GM19240 (cell line): ENCODE measurements around the gene LRBA.
"Not testable (repeated sequence)": the region's sequence is repeated elsewhere in the genome, so short reads cannot be mapped to it uniquely, and the experiment has no call there.

ENCODE experiments used
- DNase-seq: peaks from one replicate; pipeline ENCODE4 v3.0.0; 2011; ENCODE audit warnings: low spot score; ENCODE audit not compliant: insufficient read length

LRBA gene

DNA sequence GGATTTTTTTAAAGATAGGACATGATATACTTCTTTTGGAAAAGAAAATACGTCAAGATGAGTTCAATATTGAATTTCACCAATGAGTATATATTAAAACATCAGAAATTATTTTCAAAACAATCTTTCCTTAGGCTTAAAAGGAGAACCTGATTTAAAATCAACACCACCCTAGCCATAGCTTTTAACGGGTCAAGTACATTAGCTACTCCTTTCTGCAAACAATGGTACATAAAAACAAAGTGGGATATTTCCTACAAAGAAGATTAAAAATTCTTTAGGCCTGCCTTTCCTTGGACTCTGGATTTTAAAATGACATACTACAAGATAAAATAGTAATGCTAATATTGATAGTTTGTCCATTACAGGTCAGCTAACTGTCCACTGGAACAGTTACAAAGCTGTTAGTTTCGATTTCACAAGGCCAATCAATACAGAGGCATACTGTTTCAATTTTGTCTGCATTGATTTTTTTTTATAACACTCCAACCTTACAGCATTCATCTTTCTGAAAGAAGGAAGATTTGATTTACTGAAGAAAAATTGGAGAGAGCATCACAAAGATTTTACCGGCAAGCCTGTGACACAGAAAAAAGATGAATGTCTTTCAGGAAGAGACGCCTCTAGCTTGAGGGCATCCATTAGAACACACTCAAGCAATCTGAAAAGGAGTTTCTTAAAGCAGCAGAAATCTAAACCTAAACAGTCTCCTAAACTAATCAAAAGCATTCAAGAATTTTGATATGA lies 335.9 kb downstream of the LRBA start:
- DNase-seq: no peak

DNA sequence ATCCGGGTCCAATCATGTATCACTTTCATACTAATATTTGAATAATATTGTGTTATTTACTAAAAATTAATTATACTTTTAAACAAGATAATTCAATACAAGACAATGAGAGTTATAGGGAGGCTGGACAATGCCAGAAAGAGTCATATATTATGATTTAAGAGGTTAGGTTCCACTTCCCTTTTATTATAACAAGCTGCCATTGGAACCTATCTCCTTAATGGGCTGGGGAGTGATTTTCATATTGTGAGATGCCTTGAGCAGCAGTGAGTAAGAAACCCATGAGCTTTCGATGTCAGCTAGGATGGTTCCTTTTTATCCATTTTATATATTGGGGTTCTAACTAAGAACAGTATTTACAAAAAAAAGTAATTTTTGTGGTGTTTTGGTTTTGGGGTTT lies 341.3 kb downstream of the LRBA start:
- no peak for DNase-seq

DNA sequence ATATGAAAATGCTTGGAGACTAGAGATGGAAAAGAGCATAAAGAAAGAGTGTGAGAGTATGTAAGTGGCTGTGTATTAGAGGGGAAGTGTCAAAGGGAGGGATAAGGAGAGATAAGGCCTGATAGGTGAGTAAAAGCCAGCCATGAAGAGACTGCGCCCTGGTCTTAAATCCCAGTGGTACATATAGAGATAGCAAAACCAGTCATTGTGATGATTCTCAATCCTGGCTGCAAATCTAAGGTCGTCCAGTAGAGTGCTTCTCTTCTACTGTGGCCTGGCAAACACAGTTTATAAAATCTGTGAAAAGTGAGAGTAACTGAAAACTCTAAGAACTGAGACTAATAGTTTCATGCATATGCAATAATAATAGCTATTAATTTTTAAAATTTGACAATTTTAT lies 346.3 kb downstream of the LRBA start:
- no peak for DNase-seq

DNA sequence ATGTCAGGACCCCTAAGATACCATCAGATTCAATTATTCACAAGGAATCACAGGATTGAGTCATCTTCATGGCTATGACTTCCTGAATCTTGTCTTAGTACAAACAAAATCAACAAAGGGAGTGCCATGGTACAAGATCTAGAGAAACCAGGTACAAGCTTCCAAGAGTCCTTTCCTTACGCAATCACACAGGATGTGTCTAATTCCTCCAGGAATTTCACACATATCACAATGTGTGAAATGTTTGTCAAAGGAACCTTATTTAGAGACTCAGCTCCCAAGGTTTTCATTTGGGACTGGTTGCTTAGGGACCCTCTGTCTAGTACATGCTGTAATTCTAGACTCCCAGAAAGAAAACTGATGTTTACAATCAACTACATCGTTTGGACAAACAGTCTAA lies 350.1 kb downstream of the LRBA start:
- DNase-seq: no peak

DNA sequence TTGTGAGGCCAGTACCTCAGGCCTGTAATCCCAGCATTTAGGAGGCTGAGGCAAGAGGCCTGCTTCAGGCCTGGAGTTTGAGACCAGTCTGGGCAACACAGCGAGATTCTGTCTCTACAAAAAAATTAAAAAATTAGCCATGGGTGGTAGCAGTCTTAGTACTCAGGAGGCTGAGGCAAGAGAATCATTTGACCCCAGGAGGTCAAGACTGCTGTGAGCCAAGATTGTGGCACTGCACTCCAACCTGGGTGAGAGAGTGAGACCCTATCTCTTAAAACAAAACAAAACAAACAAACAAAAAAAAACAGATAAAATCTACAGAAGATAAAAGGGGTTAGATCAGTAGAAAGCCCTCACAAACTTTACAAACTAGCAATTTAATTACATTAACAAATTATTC lies 352.4 kb downstream of the LRBA start:
- DNase-seq: no peak

DNA sequence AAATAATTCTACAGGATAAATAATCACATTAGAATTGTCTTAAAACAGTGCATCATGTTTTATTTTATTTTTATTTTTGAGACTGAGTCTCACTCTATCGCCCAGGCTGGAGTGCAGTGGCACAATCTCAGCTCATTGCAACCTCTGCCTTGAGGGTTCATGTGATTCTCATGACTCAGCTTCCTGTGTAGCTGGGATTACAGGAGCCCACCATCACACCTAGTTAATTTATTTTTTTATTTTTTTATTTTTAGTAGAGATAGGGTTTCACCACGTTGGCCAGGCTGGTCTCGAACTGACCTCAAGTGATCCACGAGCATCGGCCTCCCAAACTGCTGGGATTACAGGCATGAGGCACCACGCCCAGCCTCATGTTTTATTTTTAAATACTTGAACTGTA lies 353.5 kb downstream of the LRBA start:
- DNase-seq: not testable (repeated sequence)

DNA sequence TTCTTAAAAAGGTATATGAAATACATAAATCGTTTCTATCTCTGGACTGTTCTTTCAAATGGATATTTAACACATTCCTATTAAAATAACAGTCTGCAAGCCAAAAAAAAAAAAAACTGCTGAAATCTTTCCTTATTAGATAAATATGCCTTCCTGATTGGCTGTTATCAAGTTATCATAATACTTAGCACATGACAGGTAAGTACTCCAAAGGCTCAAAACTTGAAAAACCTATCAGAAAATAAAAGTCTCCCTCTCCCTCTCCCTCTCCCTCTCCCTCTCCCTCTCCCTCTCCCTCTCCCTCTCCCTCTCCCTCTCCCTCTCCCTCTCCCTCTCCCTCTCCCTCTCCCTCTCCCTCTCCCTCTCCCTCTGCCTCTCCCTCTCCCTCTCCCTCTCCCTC lies 356.8 kb downstream of the LRBA start:
- DNase-seq: not testable (repeated sequence)

DNA sequence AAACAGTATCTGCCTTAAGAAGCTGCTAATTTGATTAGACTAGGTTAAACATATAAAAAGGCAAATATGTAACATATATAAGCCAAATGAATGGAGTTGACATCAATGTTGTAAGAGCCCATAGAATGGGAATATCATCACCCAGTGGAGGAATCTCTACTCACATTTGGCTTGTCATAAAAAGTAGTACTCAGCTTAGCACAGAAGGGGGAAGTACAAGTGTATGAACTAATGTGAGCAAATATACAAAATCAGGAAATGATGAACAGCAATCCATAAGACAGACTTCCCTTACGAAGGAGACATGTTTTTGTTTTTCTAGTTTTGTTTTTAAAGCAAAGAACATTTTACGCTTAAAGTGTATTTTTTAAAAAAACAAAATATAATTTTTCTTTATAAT lies 358.2 kb downstream of the LRBA start:
- no peak for DNase-seq

DNA sequence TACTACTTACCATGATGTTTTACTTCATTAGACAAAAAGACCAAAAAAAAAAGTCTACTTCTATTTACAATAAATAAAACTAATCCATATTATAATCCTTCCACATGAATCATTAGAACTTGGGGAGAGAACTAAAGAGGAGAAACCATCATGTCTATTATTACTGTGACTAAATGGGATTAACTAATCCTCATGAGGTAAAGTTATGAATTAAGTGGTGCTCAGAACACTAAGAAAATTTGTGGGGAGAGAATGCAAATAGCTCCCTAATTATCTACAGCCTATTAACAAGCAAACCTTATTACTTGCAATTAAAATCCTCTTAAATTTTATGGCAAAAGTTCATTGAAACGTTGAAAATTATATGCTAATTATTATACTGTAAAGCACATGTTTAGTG lies 364.3 kb downstream of the LRBA start:
- no peak for DNase-seq

DNA sequence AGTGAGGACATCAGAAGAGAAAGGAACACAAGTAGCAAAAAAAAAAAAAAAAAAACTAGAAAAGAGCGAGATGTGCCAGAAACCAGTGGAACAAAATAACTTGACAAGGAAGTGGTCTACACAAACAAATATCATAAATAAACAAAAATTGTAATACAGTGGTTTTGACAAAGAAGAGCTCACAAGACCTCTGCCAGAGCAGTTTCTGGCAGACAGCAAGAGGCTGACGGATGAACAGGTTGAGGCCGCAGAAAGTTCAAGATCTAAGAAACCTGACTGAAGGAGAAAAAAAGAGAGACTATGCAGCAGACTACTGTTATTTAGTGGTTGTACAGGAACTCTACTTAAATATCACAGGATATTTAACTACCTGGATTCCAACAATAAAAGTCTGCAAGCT lies 367.0 kb downstream of the LRBA start:
- DNase-seq: no peak

DNA sequence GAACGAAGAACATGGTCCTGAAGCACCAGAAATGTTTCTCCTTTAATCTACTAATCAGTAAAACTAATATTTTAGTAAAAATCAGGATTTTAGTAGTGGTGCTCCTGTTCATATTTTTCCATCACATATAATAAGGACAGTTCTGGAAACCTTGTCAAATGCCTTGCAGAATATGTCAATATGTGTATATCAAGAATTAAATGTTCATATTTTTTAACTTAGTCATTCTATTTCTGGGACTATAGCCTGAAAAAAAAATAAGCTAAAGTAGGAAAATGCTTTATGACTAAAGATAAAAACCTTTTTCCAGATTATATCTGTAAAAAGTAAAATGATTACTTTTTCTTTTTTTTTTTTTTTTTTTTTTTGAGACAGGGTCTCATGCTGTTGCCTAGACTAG lies 368.1 kb downstream of the LRBA start:
- DNase-seq: no peak

DNA sequence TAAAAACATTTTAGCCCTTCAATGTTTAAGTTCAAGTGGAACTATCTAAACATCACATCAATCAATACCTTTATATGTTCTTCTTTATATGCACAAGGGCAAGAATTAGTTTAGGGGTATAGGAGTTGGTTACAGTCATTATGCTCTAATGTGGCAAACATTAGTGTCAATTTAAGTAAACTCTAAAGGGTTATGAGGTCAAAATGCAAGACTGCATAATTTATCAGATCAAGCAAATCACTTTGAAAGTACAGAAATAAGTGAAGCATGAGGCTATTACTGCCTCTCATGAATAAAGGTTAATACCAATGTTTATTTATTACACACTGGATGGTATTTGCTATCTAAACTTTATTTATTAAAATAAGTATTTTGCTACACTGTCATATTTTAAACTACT lies 373.5 kb downstream of the LRBA start:
- DNase-seq: no peak

DNA sequence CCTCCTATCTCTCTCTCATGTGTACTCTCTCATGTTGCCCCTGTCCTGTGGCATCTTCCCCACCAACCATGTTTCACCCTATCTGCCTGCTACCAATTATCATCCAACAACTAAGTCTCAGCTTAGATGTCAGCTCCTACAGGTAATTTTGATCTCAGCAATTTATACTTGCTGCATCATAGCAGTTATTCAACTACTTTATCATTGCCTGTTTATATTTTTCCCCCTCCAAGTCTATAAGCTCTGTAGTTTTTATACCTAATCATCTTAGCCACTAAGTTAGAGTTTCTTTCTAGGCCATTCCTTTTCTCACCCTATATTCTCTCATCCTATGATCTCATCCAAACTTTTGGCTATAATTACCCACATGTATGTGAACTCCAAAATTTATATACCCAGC lies 382.4 kb downstream of the LRBA start:
- no peak for DNase-seq

DNA sequence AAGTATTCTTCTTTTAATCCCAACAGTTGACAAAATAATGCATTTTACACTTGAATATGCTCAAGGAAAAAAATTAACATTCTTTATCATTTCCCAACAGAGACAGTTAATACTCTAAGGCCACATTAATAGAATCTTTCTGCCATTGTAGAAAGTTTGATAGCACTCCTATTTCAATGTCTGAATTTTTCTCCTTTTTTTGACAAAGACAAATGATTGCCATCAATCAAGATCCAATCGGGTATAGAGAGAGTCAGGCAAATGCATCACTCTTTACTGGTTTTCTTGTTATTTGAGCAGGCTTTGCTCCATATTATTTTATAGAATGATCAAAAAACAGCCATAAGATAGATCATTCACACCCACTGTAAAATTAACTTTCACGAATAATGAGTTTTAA lies 387.0 kb downstream of the LRBA start:
- no peak for DNase-seq

DNA sequence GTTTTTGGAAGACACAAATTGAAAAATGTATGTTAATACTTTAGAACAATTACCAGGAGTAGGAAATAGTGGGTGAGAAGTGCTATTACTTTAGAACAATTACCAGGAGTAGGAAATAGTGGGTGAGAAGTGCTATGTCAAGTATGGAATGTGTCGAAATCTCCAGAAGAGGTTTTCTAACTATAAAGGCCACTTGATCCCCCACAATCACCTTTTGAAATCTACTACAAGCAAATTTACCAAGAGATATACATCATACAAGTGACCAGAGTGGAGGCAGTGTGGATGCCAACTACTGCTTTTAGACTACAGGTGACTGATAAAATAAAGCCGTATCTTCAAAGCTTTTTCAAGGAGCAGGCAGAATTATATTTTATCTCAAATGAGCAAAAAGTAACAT lies 390.1 kb downstream of the LRBA start:
- no peak for DNase-seq

DNA sequence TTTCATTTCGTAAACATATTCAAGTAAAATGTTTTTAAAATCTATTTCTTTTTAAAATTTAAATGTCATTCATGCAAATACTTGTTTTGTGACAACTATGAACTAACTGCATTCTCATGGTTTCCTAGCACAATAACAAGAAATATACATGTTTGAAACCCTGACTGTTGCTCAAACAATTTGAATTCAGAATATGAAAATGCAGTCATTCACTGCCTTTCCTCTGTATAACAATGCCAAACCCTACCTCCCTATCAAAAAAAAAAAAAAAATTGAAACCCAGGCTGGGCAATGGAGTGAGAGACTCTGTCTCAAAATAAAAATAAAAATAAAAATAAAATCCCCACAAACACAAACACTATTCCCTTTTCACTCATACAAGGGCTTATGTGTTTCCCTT lies 391.0 kb downstream of the LRBA start:
- DNase-seq: no peak

DNA sequence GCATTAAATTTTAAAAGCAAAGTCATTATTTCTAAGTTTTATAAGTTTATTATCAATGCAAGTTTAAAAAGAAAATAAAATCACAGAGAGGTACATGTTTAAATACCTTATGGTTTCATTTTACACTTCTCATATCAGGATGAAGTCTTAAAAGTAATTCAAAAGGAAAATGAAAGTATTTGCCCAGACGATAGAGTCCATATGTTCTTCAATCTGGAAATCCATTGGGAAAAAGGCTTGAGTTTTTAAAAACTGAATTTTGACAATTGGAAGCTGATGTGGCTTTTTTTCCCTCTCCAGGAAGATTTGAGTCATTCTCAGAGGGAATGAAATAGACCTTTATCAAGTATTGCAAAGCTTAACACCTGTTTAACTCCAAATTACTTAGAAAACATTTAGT lies 396.0 kb downstream of the LRBA start:
- DNase-seq: no peak

DNA sequence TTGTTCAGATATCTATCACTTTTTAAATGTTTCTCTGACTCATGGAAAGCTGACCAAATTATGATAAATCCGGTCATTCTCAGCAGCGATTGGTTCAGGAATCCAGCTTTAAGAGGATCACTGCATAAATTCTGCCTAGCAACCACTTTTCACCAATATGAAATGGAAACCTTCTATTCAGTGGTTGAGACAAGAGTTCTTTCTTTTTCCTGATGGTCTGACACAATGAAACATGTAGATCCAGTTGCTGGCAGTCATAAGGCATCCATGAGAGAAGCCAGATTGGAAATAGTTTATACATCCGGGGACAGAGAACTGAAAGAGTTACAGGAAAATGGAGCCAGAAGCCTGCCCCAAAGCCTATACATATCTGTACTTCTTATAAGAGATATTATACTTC lies 406.0 kb downstream of the LRBA start:
- no peak for DNase-seq

DNA sequence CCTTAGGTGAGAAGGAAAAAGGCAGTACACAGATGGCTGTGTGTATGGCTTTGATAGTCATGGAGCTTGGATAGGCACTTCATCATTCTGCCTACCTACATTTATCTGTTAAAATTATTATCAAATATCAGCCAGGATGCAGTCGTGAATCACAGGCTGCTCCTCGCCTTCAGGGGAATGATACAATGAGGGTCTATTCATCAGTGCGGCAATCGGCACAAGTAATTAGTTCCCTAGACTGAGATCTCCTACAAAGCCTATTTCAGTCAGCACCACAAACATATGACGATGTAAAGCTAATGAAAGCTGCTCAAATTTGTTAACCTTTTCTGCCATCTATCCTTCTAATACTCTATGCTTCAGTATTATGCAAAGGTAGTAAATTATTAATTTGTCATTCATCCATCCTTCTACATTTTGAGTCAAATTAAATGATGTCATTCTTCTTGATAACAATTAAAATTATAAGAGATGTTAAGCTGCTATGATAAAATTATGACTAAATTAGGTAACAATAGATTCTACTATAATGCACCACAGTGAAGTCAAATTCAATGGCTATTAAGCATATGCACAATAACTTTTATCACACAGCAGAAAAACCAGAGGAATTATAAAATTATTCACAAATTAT lies 414.2 kb downstream of the LRBA start:
- DNase-seq: no peak

DNA sequence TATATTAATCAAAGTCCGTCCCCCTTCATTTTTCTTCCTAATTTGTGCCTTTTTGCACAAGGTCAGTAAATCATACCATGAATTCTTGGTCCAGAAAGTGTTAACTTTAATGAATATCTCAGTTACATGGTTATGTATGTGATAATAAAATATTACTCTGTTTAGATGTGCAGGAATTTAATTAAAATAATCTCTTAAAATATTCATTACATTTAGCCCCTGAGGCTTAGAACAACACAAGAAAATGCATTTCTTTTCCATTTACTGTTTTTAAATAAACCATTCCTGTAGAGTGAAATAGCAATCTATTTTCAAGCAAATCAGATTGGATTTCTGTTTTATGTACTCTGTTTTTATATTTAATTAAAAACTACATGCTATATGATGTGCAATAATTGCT lies 415.5 kb downstream of the LRBA start:
- DNase-seq: no peak

DNA sequence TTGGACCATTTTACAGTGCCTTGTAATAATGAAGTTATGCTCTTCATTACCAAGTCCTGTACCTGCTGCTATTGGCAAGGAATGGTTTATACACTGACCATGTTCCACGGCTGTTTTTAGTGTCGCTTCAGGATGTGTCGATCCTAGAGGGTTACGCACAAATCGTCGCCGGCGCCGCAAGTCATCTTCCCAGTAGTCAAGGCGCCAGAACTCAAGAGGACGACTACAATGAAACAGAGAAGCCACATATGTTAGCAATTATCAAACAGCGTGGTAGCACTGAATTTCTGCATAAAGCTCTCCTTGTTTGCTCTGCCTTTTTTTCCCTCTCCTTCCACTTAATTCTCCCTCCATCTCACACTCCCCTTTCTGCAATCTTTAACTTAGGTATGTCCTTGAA lies 416.2 kb downstream of the LRBA start:
- no peak for DNase-seq

DNA sequence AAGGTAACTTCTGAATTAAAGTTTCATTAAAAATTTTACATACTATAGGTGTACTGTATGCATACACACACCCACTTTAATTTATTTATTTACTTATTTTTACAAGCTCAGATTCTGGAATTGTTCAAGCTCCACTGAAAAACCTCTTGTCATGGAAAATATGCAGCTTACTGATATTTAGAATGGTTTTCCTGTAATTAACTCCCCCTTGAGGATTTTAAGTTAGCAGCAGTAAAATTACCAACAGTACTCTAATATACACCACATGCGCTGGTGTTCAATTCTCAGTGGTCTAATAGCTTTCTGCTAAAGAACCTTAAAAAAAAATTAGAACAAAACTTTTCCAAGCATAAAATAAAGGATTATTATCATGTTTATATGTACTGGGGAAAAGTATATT lies 421.1 kb downstream of the LRBA start:
- no peak for DNase-seq

DNA sequence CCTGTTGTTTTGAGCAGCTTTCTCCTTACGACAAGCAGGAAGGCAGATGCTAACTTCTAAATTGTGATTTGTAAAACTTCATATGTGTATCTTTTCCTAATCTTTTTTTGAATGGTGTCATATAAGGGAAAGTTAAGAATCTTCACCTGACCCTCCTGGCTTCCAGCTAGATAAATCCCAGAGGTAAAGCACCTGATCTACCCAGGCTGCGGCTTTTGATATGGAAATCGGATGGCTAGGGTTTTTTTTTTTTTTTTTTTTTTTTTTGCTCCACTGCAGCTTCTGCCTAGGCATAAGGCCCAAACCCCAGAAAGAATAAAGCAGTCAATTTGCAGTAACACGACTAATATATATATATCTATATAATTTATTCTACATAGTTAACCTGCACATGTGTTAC lies 423.2 kb downstream of the LRBA start:
- DNase-seq: no peak

DNA sequence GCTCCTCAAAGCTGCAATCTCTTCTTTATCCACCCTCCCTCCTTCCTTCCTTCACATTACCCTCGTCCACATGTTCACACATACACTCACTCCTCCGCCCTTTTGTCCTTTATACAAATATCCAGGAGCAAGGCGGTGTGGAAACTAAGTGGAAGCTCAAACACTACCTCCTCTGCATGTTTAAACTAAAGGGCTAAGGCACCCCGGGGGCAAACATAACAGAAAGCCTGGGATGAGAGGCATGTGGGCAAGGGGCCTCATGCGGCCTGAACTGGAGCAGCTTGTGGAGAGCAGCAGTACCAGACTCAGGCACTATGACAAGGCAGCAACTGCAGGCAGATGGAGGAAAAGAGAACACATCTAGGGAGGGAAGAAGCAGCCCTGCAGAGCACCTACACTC lies 423.7 kb downstream of the LRBA start:
- no peak for DNase-seq
